A673 (cell line): ENCODE results near the gene BEST1. TPM values are rescaled to one million over a fixed set of nuclear protein-coding genes. Genes with fewer than 3 reads are reported as not detected.

Experiments
- BruUV-seq: library from RNA; stranded (reverse); fragments of 400-500 nt; replicated peaks from 2 replicates; lab custom pipeline; 2021; lab: Mats Ljungman, UMichigan
- CTCF ChIA-PET: fragments of 300-600 bp; sonication (Branson Sonifier 250); formaldehyde crosslinking; loops from one replicate; lab custom pipeline; 2022; ENCODE audit warnings: antibody characterized with exemption; lab: Charles Lee
- POLR2A ChIA-PET: fragments of 300-600 bp; sonication (Branson Sonifier 250); formaldehyde crosslinking; loops from one replicate; lab custom pipeline; 2022; ENCODE audit warnings: antibody characterized with exemption; ENCODE audit not compliant: low non-redundant PET; lab: Charles Lee
- DNase-seq: peaks from one replicate; pipeline ENCODE4 v3.0.0-alpha.2; 2015; ENCODE audit warnings: low spot score
- H3K27ac ChIP-seq: fragments of 200-600 bp; sonication (generic); 2 replicates; pipeline ENCODE4 v1.5.1; 2016; ENCODE audit warnings: mixed run types, low read depth, mild to moderate bottlenecking, mixed read lengths, antibody characterized with exemption, low read length; ENCODE audit not compliant: poor library complexity, severe bottlenecking
- H3K27me3 ChIP-seq: fragments of 200-600 bp; sonication (generic); replicated peaks from 2 replicates; pipeline ENCODE4 v1.6.1; 2017; ENCODE audit warnings: mixed run types, low read depth, mild to moderate bottlenecking, mixed read lengths, antibody characterized with exemption, low read length; ENCODE audit not compliant: insufficient read depth, poor library complexity
- H3K36me3 ChIP-seq: fragments of 200-600 bp; sonication (generic); 2 replicates; pipeline ENCODE4 v1.6.1; 2016; ENCODE audit warnings: mixed run types, mild to moderate bottlenecking, mixed read lengths, antibody characterized with exemption, low read length; ENCODE audit not compliant: insufficient read depth, poor library complexity, severe bottlenecking
- H3K4me1 ChIP-seq: fragments of 200-600 bp; sonication (generic); 2 replicates; pipeline ENCODE4 v1.6.1; 2017; ENCODE audit warnings: mixed run types, mild to moderate bottlenecking, mixed read lengths, antibody characterized with exemption, low read length; ENCODE audit not compliant: insufficient read depth, poor library complexity, severe bottlenecking
- H3K4me3 ChIP-seq: fragments of 200-600 bp; sonication (generic); 2 replicates; pipeline ENCODE4 v1.5.1; 2016; ENCODE audit warnings: low read depth, mixed run types, mild to moderate bottlenecking, mixed read lengths, low read length; ENCODE audit not compliant: poor library complexity, severe bottlenecking
- H3K9me3 ChIP-seq: fragments of 200-600 bp; sonication (generic); 2 replicates; pipeline ENCODE4 v1.6.1; 2016; ENCODE audit warnings: mixed run types, low read depth, mild to moderate bottlenecking, mixed read lengths, antibody characterized with exemption, low read length; ENCODE audit not compliant: poor library complexity, severe bottlenecking
- EZH2 ChIP-seq: fragments of 200-600 bp; sonication (generic); IDR thresholded peaks from 2 replicates; pipeline ENCODE4 v1.6.1; 2017; ENCODE audit warnings: borderline replicate concordance, low read depth, mild to moderate bottlenecking, mixed read lengths, antibody characterized with exemption, low read length; ENCODE audit not compliant: poor library complexity, severe bottlenecking
- intact Hi-C: fragments of 100-400 bp; cut with micrococcal nuclease; formaldehyde crosslinking; loops from one replicate; pipeline ENCODE4 v1.10.0; 2022; ENCODE audit not compliant: unreplicated experiment
- total RNA-seq: library from RNA; stranded (reverse); gene quantifications from 2 replicates; pipeline ENCODE4 v1.2.3, GENCODE V29; 2021
- TF ChIP-seq, protein P1 (sequence below): fragments of 300-800, 200-600 bp; sonication (generic); conservative IDR thresholded peaks from 2 replicates; pipeline ENCODE4 v1.5.1; 2017; ENCODE audit warnings: low read depth, mild to moderate bottlenecking, antibody characterized with exemption, low read length, moderate library complexity, mixed read lengths

BEST1 gene
- total RNA-seq, 1 experiment from 2014 or later = 5.3 TPM

DNA sequence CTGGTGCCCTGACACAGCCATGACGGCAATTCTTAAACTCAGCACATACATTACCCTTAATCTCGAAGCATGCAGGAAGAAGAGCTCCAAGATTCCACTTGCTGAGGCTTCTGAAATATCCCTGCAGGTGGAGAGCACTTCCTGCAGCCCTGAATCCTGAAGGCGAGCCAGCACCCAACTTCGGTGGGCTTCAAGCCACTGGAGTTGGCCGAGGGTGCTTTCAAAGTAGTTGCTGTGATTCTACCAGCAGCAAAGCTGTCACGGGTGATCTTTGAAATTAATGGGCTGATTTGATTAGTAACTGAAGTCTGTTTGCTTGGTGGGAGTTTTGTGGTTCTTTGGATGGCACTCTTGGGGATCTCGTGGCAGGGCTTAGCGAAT lies 26.3 kb downstream of the BEST1 start:
- POLR2A ChIA-PET = no interaction called here

DNA sequence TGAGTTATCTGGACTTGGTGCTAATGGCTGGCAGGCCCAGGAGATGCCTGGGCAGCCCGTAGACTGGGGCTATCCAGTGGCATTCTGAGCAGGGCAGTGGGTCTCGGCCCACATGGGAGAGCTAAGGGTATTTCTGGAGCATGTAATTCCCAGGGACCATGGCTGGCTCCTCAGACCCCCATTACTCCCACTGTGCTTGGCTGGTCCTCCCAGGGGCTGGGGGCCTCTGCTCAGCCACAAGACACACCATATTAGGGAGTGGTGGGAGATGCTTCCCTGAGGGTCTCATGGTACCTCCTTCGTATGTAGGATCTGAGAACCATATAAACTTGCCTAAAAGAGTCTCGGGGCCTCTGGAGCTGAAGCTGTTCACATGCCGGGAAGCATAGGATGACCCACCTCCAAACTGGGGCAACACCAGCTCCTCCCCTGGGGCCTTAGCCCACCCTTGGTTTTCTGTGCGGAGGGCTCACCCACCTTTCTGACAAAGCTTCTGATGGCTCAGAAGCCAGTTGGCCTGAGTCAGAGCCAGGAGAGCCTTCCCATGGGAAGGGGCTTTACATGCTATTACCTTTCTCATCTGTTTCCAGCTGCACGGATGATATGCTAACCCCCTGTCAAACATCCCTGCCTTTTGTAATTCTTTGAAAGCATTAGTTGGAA lies 26.8 kb downstream of the BEST1 start:
- H3K27ac ChIP-seq = no peak overlapping the region
- H3K4me1 ChIP-seq = peaks cover 26% of the 10 kb centered on the region
- H3K4me3 ChIP-seq = no peak overlapping the region
- ChIA-PET CTCF (no interaction called here), POLR2A (no interaction called here)
- H3K36me3 ChIP-seq = no peaks in the 10 kb centered on the region
- TF ChIP-seq, protein P1, sequence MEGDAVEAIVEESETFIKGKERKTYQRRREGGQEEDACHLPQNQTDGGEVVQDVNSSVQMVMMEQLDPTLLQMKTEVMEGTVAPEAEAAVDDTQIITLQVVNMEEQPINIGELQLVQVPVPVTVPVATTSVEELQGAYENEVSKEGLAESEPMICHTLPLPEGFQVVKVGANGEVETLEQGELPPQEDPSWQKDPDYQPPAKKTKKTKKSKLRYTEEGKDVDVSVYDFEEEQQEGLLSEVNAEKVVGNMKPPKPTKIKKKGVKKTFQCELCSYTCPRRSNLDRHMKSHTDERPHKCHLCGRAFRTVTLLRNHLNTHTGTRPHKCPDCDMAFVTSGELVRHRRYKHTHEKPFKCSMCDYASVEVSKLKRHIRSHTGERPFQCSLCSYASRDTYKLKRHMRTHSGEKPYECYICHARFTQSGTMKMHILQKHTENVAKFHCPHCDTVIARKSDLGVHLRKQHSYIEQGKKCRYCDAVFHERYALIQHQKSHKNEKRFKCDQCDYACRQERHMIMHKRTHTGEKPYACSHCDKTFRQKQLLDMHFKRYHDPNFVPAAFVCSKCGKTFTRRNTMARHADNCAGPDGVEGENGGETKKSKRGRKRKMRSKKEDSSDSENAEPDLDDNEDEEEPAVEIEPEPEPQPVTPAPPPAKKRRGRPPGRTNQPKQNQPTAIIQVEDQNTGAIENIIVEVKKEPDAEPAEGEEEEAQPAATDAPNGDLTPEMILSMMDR = no peak
- no peaks in the 10 kb centered on the region for H3K27me3 ChIP-seq
- BruUV-seq = no TSS peak
- no peak for DNase-seq
- intact Hi-C loops = no loop called here
- no peaks in the 10 kb centered on the region for H3K9me3 ChIP-seq

More for the DNA sequence above, 26.3 kb downstream of the BEST1 start:
- TF ChIP-seq, protein P1 = no peak
- TF ChIP-seq EZH2 = no peak
- Histone ChIP-seq H3K4me3 (no peak overlapping the region), H3K36me3 (no peaks in the 10 kb centered on the region), H3K27ac (no peak overlapping the region), H3K4me1 (peaks cover 31% of the 10 kb centered on the region), H3K27me3 (no peaks in the 10 kb centered on the region), H3K9me3 (no peaks in the 10 kb centered on the region)
- BruUV-seq = no TSS peak
- CTCF ChIA-PET = no interaction called here
- no peak for DNase-seq
- intact Hi-C loops = no loop called here

DNA sequence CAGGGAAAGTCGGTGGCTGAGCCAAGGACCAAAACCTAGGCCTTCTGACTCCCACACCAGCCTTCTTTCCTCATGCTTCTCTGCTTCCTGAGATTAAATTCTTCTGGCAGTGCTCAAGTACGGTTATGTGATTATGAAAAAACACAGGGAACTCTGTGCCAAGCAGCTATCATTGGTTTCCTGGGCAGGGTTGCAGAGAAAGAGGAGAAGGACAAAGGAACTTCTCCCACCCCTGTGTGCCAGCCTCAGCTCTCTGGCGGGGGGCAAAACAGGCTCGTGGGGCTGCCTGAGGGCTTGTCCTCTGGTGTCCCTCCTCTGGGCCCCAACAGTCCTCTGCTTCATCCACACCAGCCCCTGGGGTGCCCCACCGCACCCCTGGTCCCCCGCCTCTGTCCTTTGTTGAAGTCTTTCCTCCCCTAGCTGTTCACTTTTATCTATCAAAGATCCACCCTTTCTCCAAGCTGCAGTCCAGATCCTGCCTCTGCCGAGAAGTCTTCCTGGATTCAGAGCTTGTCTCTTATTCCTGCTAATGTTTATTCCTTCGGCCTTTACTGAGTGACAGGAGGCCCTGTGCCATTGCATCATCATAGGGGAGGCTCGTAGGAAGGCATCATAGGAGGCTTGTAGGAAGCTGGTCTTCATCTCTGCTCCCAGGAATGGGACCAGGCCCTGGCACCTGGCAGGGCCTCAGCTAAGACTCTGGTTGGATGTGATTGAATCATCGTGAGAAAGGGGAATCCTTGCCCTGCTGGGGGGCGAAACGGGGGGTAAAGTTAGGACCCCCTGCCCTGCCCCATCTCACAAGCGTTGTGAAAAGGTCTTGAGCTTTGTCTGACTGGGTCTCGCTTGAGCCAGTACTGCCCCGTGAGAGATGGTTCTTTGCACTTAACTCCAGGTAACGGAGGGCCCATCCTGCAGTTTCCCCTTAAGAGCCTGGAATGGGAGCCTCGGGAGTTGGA lies 28.8 kb downstream of the BEST1 start:
- no TSS peak for BruUV-seq
- no peaks in the 10 kb centered on the region for H3K36me3 ChIP-seq
- intact Hi-C loops = no loop called here
- no peak for DNase-seq
- no peaks in the 10 kb centered on the region for H3K27me3 ChIP-seq
- POLR2A ChIA-PET = interaction anchor here (0.5 kb wide), 2 partner anchors 11 to 49 kb away, joined by 3 to 4 read pairs; no protein-coding TSS in a partner anchor
- no peak for TF ChIP-seq EZH2
- TF ChIP-seq, protein P1 = no peak
- CTCF ChIA-PET = no interaction called here
- H3K4me3 ChIP-seq = no peak overlapping the region
- no peaks in the 10 kb centered on the region for H3K9me3 ChIP-seq
- H3K4me1 ChIP-seq = peaks cover 10% of the 10 kb centered on the region
- H3K27ac ChIP-seq = peak overlapping the region; percentile 24
